ENCODE data around the gene PIN1. TPM values are rescaled to one million over a fixed set of nuclear protein-coding genes. Genes with fewer than 3 reads are reported as not detected.

The PIN1 gene
- total and polyA plus RNA-seq, 2 experiments from 2014 or later = 102 to 124 TPM

GRCh38 chr19:9877780-9878510, 42.8 kb downstream of the PIN1 start:
- peak; percentile 65 for DNase-seq
- Histone ChIP-seq H3K27ac (no peak overlapping the region), H3K4me2 (ENCODE audit: unreplicated experiment) (no peak overlapping the region), H3K9me2 (ENCODE audit: insufficient read depth) (no peaks in the 10 kb centered on the region), H3K79me2 (ENCODE audit: insufficient read depth) (no peaks in the 10 kb centered on the region), H3K4me1 (ENCODE audit: insufficient read depth) (no peaks in the 10 kb centered on the region), H4K20me1 (ENCODE audit: insufficient read depth) (no peaks in the 10 kb centered on the region), H3K4me3 (no peak overlapping the region), H3K9ac (no peak overlapping the region), H2AFZ (no peak overlapping the region), H3K9me3 (ENCODE audit: low read depth) (no peaks in the 10 kb centered on the region), H3K36me3 (ENCODE audit: low read depth) (no peaks in the 10 kb centered on the region), H3F3A (ENCODE audit: insufficient read depth) (no peaks in the 10 kb centered on the region), H3K27me3 (replicated peaks; ENCODE audit: insufficient read depth) (no peaks in the 10 kb centered on the region)
- in situ Hi-C loops (cut with MboI) = no loop called here
- no peak for TF ChIP-seq EZH2phosphoT487 (IDR thresholded peaks at IDR 0.05; ENCODE audit: insufficient read depth, low read depth)
- TF ChIP-seq EZH2 (IDR thresholded peaks at IDR 0.05; ENCODE audit: insufficient read depth, poor library complexity, severe bottlenecking) = no peak
- 69 to 70% methylated on average over 10 of the region's 10 CpGs for WGBS, 2 experiments (ENCODE audit: low coverage in 1 of 2, low lambda C conversion rate in 2 of 2, missing lambda C conversion rate in 2 of 2)

GRCh38 chr19:9878511-9879196, 43.5 kb downstream of the PIN1 start:
- DNase-seq = no peak
- Histone ChIP-seq H3K9me2 (ENCODE audit: insufficient read depth) (no peaks in the 10 kb centered on the region), H4K20me1 (ENCODE audit: insufficient read depth) (no peaks in the 10 kb centered on the region), H2AFZ (no peak overlapping the region), H3K27ac (no peak overlapping the region), H3K36me3 (ENCODE audit: low read depth) (no peaks in the 10 kb centered on the region), H3K4me3 (no peak overlapping the region), H3K9me3 (ENCODE audit: low read depth) (no peaks in the 10 kb centered on the region), H3K4me1 (ENCODE audit: insufficient read depth) (no peaks in the 10 kb centered on the region), H3K79me2 (ENCODE audit: insufficient read depth) (no peaks in the 10 kb centered on the region), H3K27me3 (replicated peaks; ENCODE audit: insufficient read depth) (no peaks in the 10 kb centered on the region), H3K4me2 (ENCODE audit: unreplicated experiment) (no peak overlapping the region), H3K9ac (no peak overlapping the region), H3F3A (ENCODE audit: insufficient read depth) (no peaks in the 10 kb centered on the region)
- WGBS, 2 experiments (ENCODE audit: low coverage in 1 of 2, low lambda C conversion rate in 2 of 2, missing lambda C conversion rate in 2 of 2) = 91 to 93% methylated on average over 11 of the region's 11 CpGs
- no peak for TF ChIP-seq EZH2 (IDR thresholded peaks at IDR 0.05; ENCODE audit: insufficient read depth, poor library complexity, severe bottlenecking)
- in situ Hi-C loops (cut with MboI) = no loop called here

- TF ChIP-seq EZH2phosphoT487 (IDR thresholded peaks at IDR 0.05; ENCODE audit: insufficient read depth, low read depth) = no peak
- TF ChIP-seq EZH2 (IDR thresholded peaks at IDR 0.05; ENCODE audit: insufficient read depth, poor library complexity, severe bottlenecking) = no peak
- peak; percentile 36 for DNase-seq
- Histone ChIP-seq H3K9me3 (ENCODE audit: low read depth) (no peaks in the 10 kb centered on the region), H3K4me1 (ENCODE audit: insufficient read depth) (no peaks in the 10 kb centered on the region), H3K9me2 (ENCODE audit: insufficient read depth) (no peaks in the 10 kb centered on the region), H3F3A (ENCODE audit: insufficient read depth) (no peaks in the 10 kb centered on the region), H3K4me3 (no peak overlapping the region), H3K9ac (no peak overlapping the region), H3K27ac (no peak overlapping the region), H3K36me3 (ENCODE audit: low read depth) (no peaks in the 10 kb centered on the region), H2AFZ (no peak overlapping the region), H4K20me1 (ENCODE audit: insufficient read depth) (no peaks in the 10 kb centered on the region), H3K4me2 (ENCODE audit: unreplicated experiment) (no peak overlapping the region), H3K79me2 (ENCODE audit: insufficient read depth) (no peaks in the 10 kb centered on the region), H3K27me3 (replicated peaks; ENCODE audit: insufficient read depth) (no peaks in the 10 kb centered on the region)
- in situ Hi-C loops (cut with MboI) = no loop called here
- 54 to 59% methylated on average over 9 of the region's 9 CpGs for whole genome bisulfite sequencing, 2 experiments (ENCODE audit: low coverage in 1 of 2, low lambda C conversion rate in 2 of 2, missing lambda C conversion rate in 2 of 2)
These were observed 46.6 kb downstream of the PIN1 start for GRCh38 chr19:9881720-9882119.

DNA sequence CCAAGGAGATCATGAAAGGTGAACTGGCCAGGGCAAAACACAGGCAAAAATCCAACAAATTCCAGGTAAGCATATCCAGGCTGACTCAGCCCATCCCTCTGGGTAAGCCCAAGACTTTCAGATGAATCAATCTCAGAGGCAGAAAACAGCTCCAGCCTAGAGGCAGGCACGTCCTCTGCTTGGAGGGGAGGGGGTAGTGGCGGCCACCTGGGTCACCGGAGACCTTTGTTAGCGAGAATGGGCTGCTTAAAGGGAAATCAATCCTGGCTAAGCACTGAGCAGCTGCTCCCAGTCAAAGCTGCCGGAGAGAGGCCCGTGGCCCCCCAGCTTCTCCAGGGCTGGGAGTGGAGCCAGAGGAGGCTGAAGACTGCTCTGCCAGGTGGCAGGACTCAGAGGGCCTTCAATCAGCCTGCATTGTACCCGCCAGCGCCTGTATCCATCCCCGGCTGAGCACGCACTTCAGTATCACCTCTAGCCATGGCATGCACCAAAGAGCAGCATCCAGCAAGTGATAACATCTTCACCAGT, 48.2 kb downstream of the PIN1 start:
- Histone ChIP-seq H3K27ac (no peak overlapping the region), H3K27me3 (replicated peaks; ENCODE audit: insufficient read depth) (no peaks in the 10 kb centered on the region), H3K4me3 (no peak overlapping the region), H3K4me2 (ENCODE audit: unreplicated experiment) (no peak overlapping the region), H3F3A (ENCODE audit: insufficient read depth) (no peaks in the 10 kb centered on the region), H2AFZ (no peak overlapping the region), H3K4me1 (ENCODE audit: insufficient read depth) (no peaks in the 10 kb centered on the region), H3K9ac (no peak overlapping the region), H3K36me3 (ENCODE audit: low read depth) (no peaks in the 10 kb centered on the region), H3K9me2 (ENCODE audit: insufficient read depth) (no peaks in the 10 kb centered on the region), H3K9me3 (ENCODE audit: low read depth) (no peaks in the 10 kb centered on the region), H3K79me2 (ENCODE audit: insufficient read depth) (no peaks in the 10 kb centered on the region), H4K20me1 (ENCODE audit: insufficient read depth) (no peaks in the 10 kb centered on the region)
- 49 to 63% methylated on average over 10 of the region's 10 CpGs for WGBS, 2 experiments (ENCODE audit: low coverage in 1 of 2, low lambda C conversion rate in 2 of 2, missing lambda C conversion rate in 2 of 2)
- in situ Hi-C loops (cut with MboI) = no loop called here
- no peak for DNase-seq
- TF ChIP-seq EZH2phosphoT487 (IDR thresholded peaks at IDR 0.05; ENCODE audit: insufficient read depth, low read depth) (no peak), EZH2 (IDR thresholded peaks at IDR 0.05; ENCODE audit: insufficient read depth, poor library complexity, severe bottlenecking) (no peak)
